NOMO-1 treated with dmso at 0.1 percent for 144 hours (cell line): ENCODE measurements around the gene ALK.

Experiments
- DNase-seq: peaks from one replicate; lab custom pipeline; 2025; ENCODE audit not compliant: unreplicated experiment; lab: John Stamatoyannopoulos, UW

Gene ALK

GRCh38 chr2:29336341-29337241 is 584.8 kb downstream of the ALK start:
- DNase-seq: no peak

- no peak for DNase-seq
Observed at GRCh38 chr2:29335396-29335795, 586.0 kb downstream of the ALK start.

GRCh38 chr2:29334706-29335105 is 586.7 kb downstream of the ALK start:
- DNase-seq: no peak

GRCh38 chr2:29332540-29332939 is 588.8 kb downstream of the ALK start:
- DNase-seq: no peak

- DNase-seq: no peak
Observed at GRCh38 chr2:29329899-29330298, 591.5 kb downstream of the ALK start.

- no peak for DNase-seq
Observed at GRCh38 chr2:29326926-29327325, 594.5 kb downstream of the ALK start.

GRCh38 chr2:29325544-29325943 is 595.8 kb downstream of the ALK start:
- no peak for DNase-seq

- no peak for DNase-seq
Observed at GRCh38 chr2:29323961-29324360, 597.4 kb downstream of the ALK start.

GRCh38 chr2:29323301-29323700 is 598.1 kb downstream of the ALK start:
- no peak for DNase-seq

- DNase-seq: peak; percentile 36
Observed at GRCh38 chr2:29322011-29322410, 599.4 kb downstream of the ALK start.

- DNase-seq: peak; percentile 35
Observed at GRCh38 chr2:29317801-29318485, 603.4 kb downstream of the ALK start.

GRCh38 chr2:29317077-29317517 is 604.3 kb downstream of the ALK start:
- DNase-seq: peak; percentile 67

GRCh38 chr2:29314816-29315571 is 606.4 kb downstream of the ALK start:
- DNase-seq: peak; percentile 40

- no peak for DNase-seq
Observed at GRCh38 chr2:29311458-29311857, 609.9 kb downstream of the ALK start.

- DNase-seq: no peak
Observed at GRCh38 chr2:29310650-29311348, 610.6 kb downstream of the ALK start.

- DNase-seq: peak; percentile 2
Observed at GRCh38 chr2:29309090-29310029, 612.0 kb downstream of the ALK start.

GRCh38 chr2:29308366-29308765 is 613.0 kb downstream of the ALK start:
- DNase-seq: no peak

GRCh38 chr2:29307519-29307918 is 613.9 kb downstream of the ALK start:
- DNase-seq: no peak

GRCh38 chr2:29305762-29306161 is 615.6 kb downstream of the ALK start:
- no peak for DNase-seq
